Calu3 (cell line): ENCODE data around the gene SMC6. TPM values are rescaled to one million over a fixed set of nuclear protein-coding genes. Genes with fewer than 3 reads are reported as not detected.

Experiments used
- BruUV-seq: library from RNA; stranded (reverse); fragments of 400-500 nt; replicated peaks from 2 replicates; lab custom pipeline; 2021; lab: Mats Ljungman, UMichigan
- CTCF ChIA-PET: fragments of 300-600 bp; sonication (Branson Sonifier 250); formaldehyde crosslinking; loops from one replicate; lab custom pipeline; 2022; ENCODE audit warnings: antibody characterized with exemption; lab: Charles Lee
- DNase-seq: peaks from one replicate; pipeline ENCODE4 v3.0.0; 2022
- H3K27ac Mint-ChIP-seq: one replicate; pipeline ENCODE4 v1.8.0; 2022; ENCODE audit warnings: mixed read lengths; ENCODE audit not compliant: unreplicated experiment
- H3K27me3 Mint-ChIP-seq: one replicate; pipeline ENCODE4 v1.8.0; 2022; ENCODE audit warnings: mixed read lengths; ENCODE audit not compliant: unreplicated experiment
- H3K36me3 Mint-ChIP-seq: one replicate; pipeline ENCODE4 v1.8.0; 2022; ENCODE audit warnings: mild to moderate bottlenecking, moderate library complexity, mixed read lengths; ENCODE audit not compliant: insufficient read depth, unreplicated experiment
- H3K4me1 Mint-ChIP-seq: one replicate; pipeline ENCODE4 v1.8.0; 2022; ENCODE audit warnings: mild to moderate bottlenecking, low read depth, mixed read lengths; ENCODE audit not compliant: unreplicated experiment
- H3K4me3 Mint-ChIP-seq: one replicate; pipeline ENCODE4 v1.8.0; 2022; ENCODE audit warnings: mild to moderate bottlenecking, low read depth, moderate library complexity, mixed read lengths; ENCODE audit not compliant: unreplicated experiment
- H3K9me3 Mint-ChIP-seq: one replicate; pipeline ENCODE4 v1.8.0; 2022; ENCODE audit warnings: low read depth, mixed read lengths; ENCODE audit not compliant: unreplicated experiment
- CTCF ChIP-seq: fragments of 200-600 bp; IDR thresholded peaks from one replicate; pipeline ENCODE4 v1.8.0; 2022; ENCODE audit warnings: antibody characterized with exemption; ENCODE audit not compliant: unreplicated experiment
- intact Hi-C: fragments of 100-400 bp; cut with micrococcal nuclease; formaldehyde crosslinking; loops from one replicate; pipeline ENCODE4 v1.10.0; 2022; ENCODE audit not compliant: unreplicated experiment
- total RNA-seq: library from RNA; stranded (reverse); gene quantifications from 2 replicates; pipeline ENCODE4 v1.2.3, GENCODE V29; 2022

SMC6 gene
- total RNA-seq, 1 experiment from 2014 or later, result 31.6 TPM

GRCh38 chr2:17643031-17643615 lies 110.5 kb downstream of the SMC6 start:
- BruUV-seq, result no TSS peak
- Mint-ChIP-seq H3K27me3 (no peaks in the 10 kb centered on the region), H3K4me1 (peaks cover 10% of the 10 kb centered on the region), H3K9me3 (no peaks in the 10 kb centered on the region), H3K4me3 (no peak overlapping the region), H3K27ac (peak overlapping the region; percentile 40), H3K36me3 (no peaks in the 10 kb centered on the region)
- TF ChIP-seq CTCF, result no peak
- CTCF ChIA-PET, result interaction anchor here (0.6 kb wide), 1 partner anchor 228 kb away, joined by 4 read pairs; no protein-coding TSS in a partner anchor
- peak; percentile 18 for DNase-seq
- intact Hi-C loops, result loop anchor here (10.0 kb wide), 1 partner anchor 868 kb away; no protein-coding TSS in a partner anchor

- H3K36me3 Mint-ChIP-seq, result no peaks in the 10 kb centered on the region
- H3K27ac Mint-ChIP-seq, result no peak overlapping the region
- no peaks in the 10 kb centered on the region for H3K27me3 Mint-ChIP-seq
- no peak for TF ChIP-seq CTCF
- H3K4me1 Mint-ChIP-seq, result peaks cover 10% of the 10 kb centered on the region
- intact Hi-C loops, result loop anchor here (10.0 kb wide), 1 partner anchor 866 kb away; no protein-coding TSS in a partner anchor
- no peaks in the 10 kb centered on the region for H3K9me3 Mint-ChIP-seq
- CTCF ChIA-PET, result no interaction called here
- no peak for DNase-seq
- no peak overlapping the region for H3K4me3 Mint-ChIP-seq
- no TSS peak for BruUV-seq
Observed at GRCh38 chr2:17640406-17640805, 113.2 kb downstream of the SMC6 start.

GRCh38 chr2:17638196-17638743 lies 115.3 kb downstream of the SMC6 start:
- Mint-ChIP-seq H3K4me1 (peaks cover 7% of the 10 kb centered on the region), H3K9me3 (no peaks in the 10 kb centered on the region), H3K36me3 (no peaks in the 10 kb centered on the region), H3K4me3 (no peak overlapping the region), H3K27ac (no peak overlapping the region), H3K27me3 (no peaks in the 10 kb centered on the region)
- intact Hi-C loops, result no loop called here
- CTCF ChIA-PET, result no interaction called here
- BruUV-seq, result no TSS peak
- no peak for DNase-seq
- TF ChIP-seq CTCF, result no peak

- CTCF ChIA-PET, result no interaction called here
- no peaks in the 10 kb centered on the region for H3K36me3 Mint-ChIP-seq
Observed at GRCh38 chr2:17637131-17637906, 116.3 kb downstream of the SMC6 start.

More at GRCh38 chr2:17637131-17637906, 116.3 kb downstream of the SMC6 start:
- no peak overlapping the region for H3K27ac Mint-ChIP-seq
- TF ChIP-seq CTCF, result no peak
- no TSS peak for BruUV-seq
- H3K4me3 Mint-ChIP-seq, result no peak overlapping the region
- H3K4me1 Mint-ChIP-seq, result no peaks in the 10 kb centered on the region
- no peaks in the 10 kb centered on the region for H3K27me3 Mint-ChIP-seq
- intact Hi-C loops, result no loop called here
- no peaks in the 10 kb centered on the region for H3K9me3 Mint-ChIP-seq
- no peak for DNase-seq
